HEK293 (cell line): ENCODE measurements around the gene COX6A2.

ENCODE experiments used
- CTCF ChIP-seq: fragments of 450-650 bp; formaldehyde crosslinking; IDR thresholded peaks from 2 replicates; pipeline ENCODE4 v1.5.1; 2016; ENCODE audit warnings: missing biosample characterization, missing genetic modification characterization
- ZBTB11 ChIP-seq: fragments of 450-650 bp; formaldehyde crosslinking; conservative IDR thresholded peaks from 2 replicates; pipeline ENCODE4 v1.5.1; 2016; ENCODE audit warnings: low read depth, missing biosample characterization, missing genetic modification characterization
- ZBTB20 ChIP-seq: fragments of 450-650 bp; formaldehyde crosslinking; IDR thresholded peaks from 2 replicates; pipeline ENCODE4 v1.5.1; 2016; ENCODE audit warnings: missing biosample characterization, missing genetic modification characterization
- ZBTB49 ChIP-seq: fragments of 450-650 bp; formaldehyde crosslinking; IDR thresholded peaks from 2 replicates; pipeline ENCODE4 v1.5.1; 2016; ENCODE audit warnings: missing biosample characterization, missing genetic modification characterization, low read depth
- ZEB2 ChIP-seq: fragments of 450-650 bp; formaldehyde crosslinking; IDR thresholded peaks from 2 replicates; pipeline ENCODE4 v1.5.1; 2016; ENCODE audit warnings: missing biosample characterization, missing genetic modification characterization
- ZNF274 ChIP-seq, 2 experiments: fragments of 200-500 bp in 1 of 2; fragments of 450-650 bp in 1 of 2; sonication (Bioruptor generic) in 1 of 2; formaldehyde crosslinking in 1 of 2; IDR thresholded peaks; 2 replicates each; pipeline versions ENCODE4 v1.5.1 to v1.6.1; 2014 to 2016; ENCODE audit warnings: borderline replicate concordance in 1 of 2, inconsistent platforms in 1 of 2, low read length in 1 of 2, missing biosample characterization in 1 of 2, missing genetic modification characterization in 1 of 2

- no peak for TF ChIP-seq ZNF274 (IDR thresholded peaks at IDR 0.05; ENCODE audit: low read length)
- TF ChIP-seq ZNF274 (tag by site-specific recombination; IDR thresholded peaks at IDR 0.05; ENCODE audit: borderline replicate concordance): no peak
- TF ChIP-seq ZBTB20 (tag by site-specific recombination): peak; percentile 79; the same call in 1 of the 2 replicates
- TF ChIP-seq ZEB2 (tag by site-specific recombination): peak; percentile 95
- peak; percentile 94 for TF ChIP-seq ZBTB11
- peak; percentile 89 for TF ChIP-seq CTCF
- TF ChIP-seq ZBTB49 (tag by site-specific recombination): no peak
Observed at GRCh38 chr16:31458844-31459686, 30.9 kb upstream of the COX6A2 start, which contains the start of gene ARMC5.
